Psoas muscle (tissue), 8 donors: Measurements from ENCODE around the gene SPAG17. TPM values are rescaled to one million over a fixed set of nuclear protein-coding genes. Genes with fewer than 3 reads are reported as not detected.

Experiments
- ATAC-seq, 4 donors: fragments of 200-7000 bp; cut with Tn5 transposase; one replicate each; pipeline ENCODE4 v1.9.1; 2020; ENCODE audit warnings: moderate library complexity in 3 of 4, mild to moderate bottlenecking in 2 of 4
- DNase-seq, 2 donors: peaks; one replicate each; pipeline ENCODE4 v3.0.0-alpha.2; 2020
- H3K27ac ChIP-seq: fragments of 200-600 bp; one replicate; pipeline ENCODE4 v1.8.0; 2022
- H3K27me3 ChIP-seq, 3 donors: fragments of 200-600 bp in 1 of 3; one replicate each; pipeline versions ENCODE4 v1.6.1 to v1.8.0; 2013 to 2022; ENCODE audit warnings: low read length in 2 of 3, mild to moderate bottlenecking in 2 of 3, moderate library complexity in 1 of 3; ENCODE audit not compliant: insufficient read depth in 3 of 3
- H3K36me3 ChIP-seq, 2 donors: fragments of 200-600 bp in 1 of 2; one replicate each; pipeline versions ENCODE4 v1.6.1 to v1.8.0; 2013 to 2022; ENCODE audit warnings: low read depth in 1 of 2, mild to moderate bottlenecking in 1 of 2, moderate library complexity in 1 of 2; ENCODE audit not compliant: insufficient read depth in 1 of 2
- H3K4me1 ChIP-seq: fragments of 200-600 bp; one replicate; pipeline ENCODE4 v1.8.0; 2022
- H3K4me3 ChIP-seq: fragments of 200-600 bp; one replicate; pipeline ENCODE4 v1.8.0; 2022; ENCODE audit warnings: mild to moderate bottlenecking
- H3K9me3 ChIP-seq: fragments of 200-600 bp; one replicate; pipeline ENCODE4 v1.8.0; 2022
- CTCF ChIP-seq: fragments of 200-600 bp; IDR thresholded peaks from one replicate; pipeline ENCODE4 v1.8.0; 2022; ENCODE audit warnings: antibody characterized with exemption
- WGBS, 3 donors: extraction: QIAGEN DNeasy Blood & Tissue Kit; methylation state at CpG; one replicate each; pipeline versions ENCODE4 v1.1.6 to v1.1.7; 2013; 5-methylcytosine and 5-hydroxymethylcytosine counted together
- intact Hi-C, 2 donors: fragments of 100-400 bp; cut with DNase I; formaldehyde crosslinking; loops; one replicate each; pipeline versions ENCODE4 v1.11.0 to v1.14.2; 2022
- polyA plus RNA-seq, 3 donors: library from polyadenylated mRNA; stranded (reverse); fragments of 200-250 nt; gene quantifications; one replicate each; pipeline ENCODE4 v1.2.3, GENCODE V29; 2013
- total RNA-seq, 4 donors: library from RNA; stranded (reverse); fragmentation: NEBNext Ultra II Directional in 2 of 4; extraction: Animal tissue kit (Norgen Biotek cat#: 25700) in 2 of 4; gene quantifications; one replicate each; pipeline versions ENCODE4 v1.2.1 to v1.2.4, GENCODE V29; 2021 to 2023
- donor health status: healthy with polysubstance abuse.
- donor health status: DM: no; HTN: no; CAD: no; lungs with moderate emphysema.
- donor health status: Bipolar disorder and iron deficiency.
- donor health status: healthy.
- donor health status: DM: yes; HTN: yes; CAD: no.
- donor health status: DM: no; HTN: no; CAD: no.
- donor health status: DM: no; HTN: no; CAD: no.
- donor health status: DM: yes; HTN: yes; CAD: no.

SPAG17 gene
- total and polyA plus RNA-seq, 7 donors = 0.03 to 0.46 (median 0.09) TPM; not detected in 3

GRCh38 chr1:118110580-118110979 is 74.4 kb downstream of the SPAG17 start:
- no peak overlapping the region for H3K4me3 ChIP-seq
- no peaks in the 10 kb centered on the region for H3K4me1 ChIP-seq
- H3K27me3 ChIP-seq = peaks cover 0 to 2% (median 0%) of the 10 kb centered on the region in 3 donors
- ATAC-seq (no peak), DNase-seq (no peak)
- TF ChIP-seq CTCF = no peak
- H3K36me3 ChIP-seq = no peaks in the 10 kb centered on the region
- H3K27ac ChIP-seq = no peak overlapping the region
- no peaks in the 10 kb centered on the region for H3K9me3 ChIP-seq
- intact Hi-C loops = no loop called here

- Histone ChIP-seq H3K4me1 (no peaks in the 10 kb centered on the region), H3K27ac (no peak overlapping the region), H3K4me3 (no peak overlapping the region), H3K36me3 (no peaks in the 10 kb centered on the region), H3K9me3 (no peaks in the 10 kb centered on the region), H3K27me3 (peaks cover 0 to 4% (median 4%) of the 10 kb centered on the region in 3 donors)
- DNase-seq (no peak), ATAC-seq (no peak)
- TF ChIP-seq CTCF = no peak
- intact Hi-C loops = no loop called here
- WGBS, 3 donors = 83 to 88% (median 88%) methylated on average over 3 of the region's 3 CpGs
Observed at GRCh38 chr1:118104951-118105350, 80.1 kb downstream of the SPAG17 start.

DNA sequence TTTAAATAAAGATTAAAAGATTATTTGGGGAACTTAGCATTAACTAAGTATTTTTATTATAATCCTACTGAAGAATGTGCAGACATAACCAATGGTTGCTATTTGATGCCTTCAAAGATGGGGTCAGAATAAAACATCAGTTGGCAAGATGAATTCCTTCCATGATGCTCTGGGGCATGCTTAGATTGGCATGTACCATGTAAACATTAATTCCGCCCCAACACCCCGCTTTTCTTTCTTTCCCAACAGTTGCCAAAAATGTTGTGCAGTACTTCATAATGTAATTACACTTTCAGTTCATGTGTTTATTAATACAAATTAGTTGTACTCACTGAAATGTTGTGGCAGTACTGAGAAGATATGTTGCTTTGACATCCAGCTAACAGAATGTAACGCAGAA is 82.6 kb downstream of the SPAG17 start:
- WGBS, 3 donors = 86 to 92% (median 89%) methylated on average over 3 of the region's 3 CpGs
- Histone ChIP-seq H3K9me3 (no peaks in the 10 kb centered on the region), H3K27me3 (peaks cover 0 to 4% (median 4%) of the 10 kb centered on the region in 3 donors), H3K4me1 (no peaks in the 10 kb centered on the region), H3K4me3 (no peak overlapping the region), H3K27ac (no peak overlapping the region), H3K36me3 (no peaks in the 10 kb centered on the region)
- DNase-seq (no peak), ATAC-seq (no peak)
- intact Hi-C loops = no loop called here
- TF ChIP-seq CTCF = no peak

- TF ChIP-seq CTCF = no peak
- intact Hi-C loops = no loop called here
- no peak overlapping the region for H3K4me3 ChIP-seq
- no peak for DNase-seq
- peaks cover 0 to 4% (median 4%) of the 10 kb centered on the region in 3 donors for H3K27me3 ChIP-seq
- no peak overlapping the region for H3K27ac ChIP-seq
- H3K36me3 ChIP-seq = no peaks in the 10 kb centered on the region
- ATAC-seq = no peak
- no peaks in the 10 kb centered on the region for H3K9me3 ChIP-seq
- H3K4me1 ChIP-seq = no peaks in the 10 kb centered on the region
- WGBS, 3 donors = 88 to 95% (median 94%) methylated on average over 1 of the region's 1 CpG
Observed at GRCh38 chr1:118101999-118102398, 83.0 kb downstream of the SPAG17 start.

DNA sequence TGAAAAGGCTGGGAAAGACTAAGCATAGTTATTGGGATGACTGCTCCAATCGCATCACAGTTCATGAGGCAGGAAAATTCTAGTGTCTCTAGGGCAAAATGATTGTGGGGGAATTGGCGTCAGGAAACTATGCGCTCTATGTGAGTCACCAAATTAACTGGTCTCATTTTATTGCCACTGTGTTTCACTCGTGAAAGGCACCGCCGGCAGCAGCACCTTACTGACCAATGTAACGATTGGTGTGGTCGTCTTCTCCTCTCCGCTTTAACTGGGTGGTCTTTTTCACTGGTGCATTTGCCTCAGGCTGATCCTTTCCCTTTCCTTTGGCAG is 83.5 kb downstream of the SPAG17 start:
- ATAC-seq (no peak), DNase-seq (no peak)
- no peaks in the 10 kb centered on the region for H3K4me1 ChIP-seq
- H3K27ac ChIP-seq = no peak overlapping the region
- H3K4me3 ChIP-seq = no peak overlapping the region
- H3K9me3 ChIP-seq = no peaks in the 10 kb centered on the region
- no peak for TF ChIP-seq CTCF
- intact Hi-C loops = no loop called here
- WGBS, 3 donors = 60 to 70% (median 63%) methylated on average over 9 of the region's 9 CpGs
- H3K36me3 ChIP-seq = no peaks in the 10 kb centered on the region
- peaks cover 0 to 4% (median 4%) of the 10 kb centered on the region in 3 donors for H3K27me3 ChIP-seq
